ENCODE data around the gene HELQ. TPM values are rescaled to one million over a fixed set of nuclear protein-coding genes. Genes with fewer than 3 reads are reported as not detected.

The HELQ gene
- total and polyA plus RNA-seq, 2 of the 4 experiments (the other 2 are of a cell fraction): 8.8 to 9.1 TPM

DNA sequence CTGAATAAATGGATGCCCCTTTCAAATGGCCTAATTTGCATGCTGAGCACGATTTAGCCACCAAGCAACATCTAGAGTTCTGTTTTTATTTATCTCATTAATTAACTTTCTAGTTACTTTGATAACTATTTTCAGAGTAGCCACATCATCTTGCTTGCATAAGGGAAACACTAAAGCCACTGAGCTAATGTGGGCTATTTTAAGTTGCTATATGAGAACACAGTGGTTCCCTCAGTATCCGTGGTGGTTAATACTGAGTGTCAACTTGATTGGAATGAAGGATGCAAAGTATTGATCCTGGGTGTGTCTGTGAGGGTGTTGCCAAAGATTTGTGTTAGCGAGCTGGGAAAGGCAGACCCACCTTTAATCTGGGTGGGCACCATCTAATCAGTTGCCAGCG is 95.6 kb downstream of the HELQ start:
- Histone ChIP-seq H3K4me2 (ENCODE audit: low read depth, low read length) (no peak overlapping the region), H2BK120ac (ENCODE audit: low read depth, low read length) (no peak overlapping the region), H4K91ac (ENCODE audit: insufficient read depth, low read depth, low read length) (no peak overlapping the region), H3K27me3 (ENCODE audit: control insufficient read depth, insufficient read depth, low read length) (no peaks in the 10 kb centered on the region), H4K5ac (ENCODE audit: low read depth, low read length) (no peak overlapping the region), H3K14ac (replicated peaks; ENCODE audit: low read depth, low read length) (no peak overlapping the region), H4K8ac (ENCODE audit: low read depth in 2 of 2, low read length in 2 of 2) (no peak overlapping the region), H3K9me3 (ENCODE audit: control insufficient read depth, insufficient read depth, low read length) (no peaks in the 10 kb centered on the region), H3K79me1 (ENCODE audit: low read depth in 1 of 2, low read length in 2 of 2) (no peaks in the 10 kb centered on the region), H3K4ac (ENCODE audit: low read depth, low read length) (no peak overlapping the region), H3K56ac (ENCODE audit: extremely low read depth, insufficient read depth, low read length) (no peak overlapping the region), H3K27ac (ENCODE audit: insufficient read depth, low read length) (no peak overlapping the region), H3K9me1 (ENCODE audit: insufficient read depth, low read length) (0 out of 2 replicates have a peak, but pooled peaks cover 2% of the 10 kb centered on the region), H4K20me1 (ENCODE audit: insufficient read depth, low read length) (no peaks in the 10 kb centered on the region), H2AK9ac (replicated peaks; ENCODE audit: low read depth, low read length, poor library complexity) (no peak overlapping the region), H2BK20ac (ENCODE audit: low read depth, low read length) (no peak overlapping the region), H2AFZ (replicated peaks; ENCODE audit: low read length, poor library complexity) (no peak overlapping the region), H2AK5ac (ENCODE audit: low read depth, low read length) (no peak overlapping the region), H3K4me3 (ENCODE audit: insufficient read depth, low read depth, low read length) (no peak overlapping the region), H3K4me1 (ENCODE audit: control insufficient read depth, insufficient read depth, low read length) (peaks cover 6% of the 10 kb centered on the region), H3K18ac (ENCODE audit: low read depth, low read length) (no peak overlapping the region), H3K9ac (ENCODE audit: low read depth, low read length) (no peak overlapping the region), H3K23ac (ENCODE audit: low read depth, low read length) (no peak overlapping the region), H3K36me3 (ENCODE audit: control insufficient read depth, insufficient read depth, low read length) (no peaks in the 10 kb centered on the region), H2BK5ac (ENCODE audit: low read depth, low read length, poor library complexity, severe bottlenecking) (no peak overlapping the region), H2BK15ac (ENCODE audit: low read depth, low read length) (no peak overlapping the region)
- no TSS peak for BruUV-seq (replicated peaks)
- dilution Hi-C loops (cut with HindIII; ENCODE audit: low sequenced_read_pairs, unreplicated experiment): no loop called here
- no peak for DNase-seq
- no peak for ATAC-seq (ENCODE audit: low read depth)
- WGBS, 2 experiments (ENCODE audit: extremely low coverage in 2 of 2, insufficient read length in 1 of 2): no CpG with 5 or more reads among the region's 4 CpGs
- ChIA-PET POLR2A (ENCODE audit: unreplicated experiment) (no interaction called here), CTCF (no interaction called here)
- no peak for TF ChIP-seq NFE2L2 (IDR thresholded peaks at IDR 0.05; ENCODE audit: low read depth, low read length)
- in situ Hi-C loops (cut with MboI; ENCODE audit: low sequenced_read_pairs): loop anchor here (10.0 kb wide), 1 partner anchor 275 kb away; no protein-coding TSS in a partner anchor
- intact Hi-C loops (cut with micrococcal nuclease): no loop called here

Measured in IMR-90 (cell line).